Tibial nerve (tissue), 4 donors: ENCODE results near the gene PRDM1. TPM values are rescaled to one million over a fixed set of nuclear protein-coding genes. Genes with fewer than 3 reads are reported as not detected.

Source experiments
- DNase-seq, 2 donors: peaks; one replicate each; pipeline ENCODE4 v3.0.0-alpha.2; 2019; ENCODE audit warnings: low spot score in 2 of 2
- H3K27ac ChIP-seq, 4 donors: fragments of 200-600 bp; sonication (generic) in 3 of 4; one replicate each; pipeline ENCODE4 v1.5.1; 2017 to 2019; ENCODE audit warnings: mild to moderate bottlenecking in 1 of 4
- H3K27me3 ChIP-seq, 2 donors: fragments of 200-600 bp; sonication (generic) in 1 of 2; one replicate each; pipeline versions ENCODE4 v1.5.1 to v1.6.0; 2017 to 2019
- H3K36me3 ChIP-seq, 3 donors: fragments of 200-600 bp; sonication (generic); one replicate each; pipeline ENCODE4 v1.5.1; 2018 to 2019
- H3K4me1 ChIP-seq, 4 donors: fragments of 200-600 bp; sonication (generic) in 3 of 4; one replicate each; pipeline ENCODE4 v1.5.1; 2017 to 2019
- H3K4me3 ChIP-seq, 4 donors: fragments of 200-600 bp; sonication (generic) in 3 of 4; one replicate each; pipeline ENCODE4 v1.5.1; 2017 to 2019; ENCODE audit warnings: mild to moderate bottlenecking in 1 of 4, moderate library complexity in 1 of 4
- H3K9me3 ChIP-seq, 4 donors: fragments of 200-600 bp; sonication (generic) in 3 of 4; one replicate each; pipeline ENCODE4 v1.5.1; 2017 to 2019
- EP300 ChIP-seq, 2 donors: sonication (generic); formaldehyde crosslinking; IDR thresholded peaks; one replicate each; pipeline ENCODE4 v1.6.1; 2017; ENCODE audit warnings: antibody characterized with exemption in 2 of 2, mild to moderate bottlenecking in 1 of 2
- POLR2A ChIP-seq, 2 donors: fragments of 450-650 bp; IDR thresholded peaks; one replicate each; pipeline ENCODE4 v1.6.1; 2017; ENCODE audit warnings: antibody characterized with exemption in 2 of 2, mild to moderate bottlenecking in 2 of 2, moderate library complexity in 2 of 2
- WGBS, 2 donors: methylation state at CpG; one replicate each; pipeline ENCODE4 v1.1.5; 2018; 5-methylcytosine and 5-hydroxymethylcytosine counted together
- total RNA-seq, 4 donors: library from RNA; depleted of rRNA; stranded (reverse); fragments of >200 nt; gene quantifications; one replicate each; pipeline ENCODE4 v1.1.0, GENCODE V29; 2016
- TF ChIP-seq, protein P1 (sequence below), 5 experiments: fragments of 200-600 bp in 3 of 5; fragments of 450-650 bp in 2 of 5; sonication (generic) in 3 of 5; IDR thresholded peaks; one replicate each; pipeline ENCODE4 v1.5.1; 2016 to 2019; ENCODE audit warnings: antibody characterized with exemption in 5 of 5, mild to moderate bottlenecking in 3 of 5, moderate library complexity in 2 of 5

Gene PRDM1
- total RNA-seq, 4 donors from 2014 or later, result 2.1 to 17.3 (median 5.6) TPM

DNA sequence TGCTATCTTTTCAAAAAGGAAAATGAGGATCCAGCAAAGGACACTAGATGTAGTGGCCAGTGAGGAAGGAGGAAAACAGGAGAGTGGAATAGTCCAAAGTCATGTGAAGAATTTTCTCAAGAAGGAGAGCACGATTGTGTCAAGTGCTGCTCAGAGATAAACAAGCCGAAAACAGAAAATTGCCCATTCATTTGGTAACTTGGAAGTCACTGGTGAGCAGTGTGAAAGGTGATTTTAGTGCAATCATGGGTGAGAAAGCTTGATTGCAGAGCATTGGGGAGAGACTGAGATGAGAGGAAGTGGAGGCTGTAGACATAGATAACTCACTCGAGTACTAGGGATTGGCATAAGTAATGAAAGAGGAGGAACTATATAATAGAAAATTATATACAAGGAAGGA, 26.0 kb upstream of the PRDM1 start:
- Histone ChIP-seq H3K27ac (no peak overlapping the region), H3K27me3 (no peaks in the 10 kb centered on the region), H3K9me3 (no peaks in the 10 kb centered on the region), H3K4me3 (no peak overlapping the region), H3K4me1 (peaks cover 0 to 4% (median 0%) of the 10 kb centered on the region in 4 donors), H3K36me3 (no peaks in the 10 kb centered on the region)
- DNase-seq, result no peak
- TF ChIP-seq, protein P1, sequence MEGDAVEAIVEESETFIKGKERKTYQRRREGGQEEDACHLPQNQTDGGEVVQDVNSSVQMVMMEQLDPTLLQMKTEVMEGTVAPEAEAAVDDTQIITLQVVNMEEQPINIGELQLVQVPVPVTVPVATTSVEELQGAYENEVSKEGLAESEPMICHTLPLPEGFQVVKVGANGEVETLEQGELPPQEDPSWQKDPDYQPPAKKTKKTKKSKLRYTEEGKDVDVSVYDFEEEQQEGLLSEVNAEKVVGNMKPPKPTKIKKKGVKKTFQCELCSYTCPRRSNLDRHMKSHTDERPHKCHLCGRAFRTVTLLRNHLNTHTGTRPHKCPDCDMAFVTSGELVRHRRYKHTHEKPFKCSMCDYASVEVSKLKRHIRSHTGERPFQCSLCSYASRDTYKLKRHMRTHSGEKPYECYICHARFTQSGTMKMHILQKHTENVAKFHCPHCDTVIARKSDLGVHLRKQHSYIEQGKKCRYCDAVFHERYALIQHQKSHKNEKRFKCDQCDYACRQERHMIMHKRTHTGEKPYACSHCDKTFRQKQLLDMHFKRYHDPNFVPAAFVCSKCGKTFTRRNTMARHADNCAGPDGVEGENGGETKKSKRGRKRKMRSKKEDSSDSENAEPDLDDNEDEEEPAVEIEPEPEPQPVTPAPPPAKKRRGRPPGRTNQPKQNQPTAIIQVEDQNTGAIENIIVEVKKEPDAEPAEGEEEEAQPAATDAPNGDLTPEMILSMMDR (IDR thresholded peaks at IDR 0.05), result no peak
- TF ChIP-seq POLR2A (IDR thresholded peaks at IDR 0.05), result no peak
- TF ChIP-seq EP300 (IDR thresholded peaks at IDR 0.05), result no peak
- 77 to 82% methylated on average over 3 of the region's 3 CpGs for WGBS, 2 donors

- Histone ChIP-seq H3K4me1 (no peaks in the 10 kb centered on the region), H3K27me3 (no peaks in the 10 kb centered on the region), H3K4me3 (no peak overlapping the region), H3K27ac (no peak overlapping the region), H3K9me3 (no peaks in the 10 kb centered on the region), H3K36me3 (no peaks in the 10 kb centered on the region)
- no peak for DNase-seq
- no peak for TF ChIP-seq POLR2A (IDR thresholded peaks at IDR 0.05)
- TF ChIP-seq, protein P1 (IDR thresholded peaks at IDR 0.05), result no peak
- no peak for TF ChIP-seq EP300 (IDR thresholded peaks at IDR 0.05)
- 96 to 97% methylated on average over 2 of the region's 2 CpGs for WGBS, 2 donors
Observed at GRCh38 chr6:106063448-106063850, 22.7 kb upstream of the PRDM1 start.

DNA sequence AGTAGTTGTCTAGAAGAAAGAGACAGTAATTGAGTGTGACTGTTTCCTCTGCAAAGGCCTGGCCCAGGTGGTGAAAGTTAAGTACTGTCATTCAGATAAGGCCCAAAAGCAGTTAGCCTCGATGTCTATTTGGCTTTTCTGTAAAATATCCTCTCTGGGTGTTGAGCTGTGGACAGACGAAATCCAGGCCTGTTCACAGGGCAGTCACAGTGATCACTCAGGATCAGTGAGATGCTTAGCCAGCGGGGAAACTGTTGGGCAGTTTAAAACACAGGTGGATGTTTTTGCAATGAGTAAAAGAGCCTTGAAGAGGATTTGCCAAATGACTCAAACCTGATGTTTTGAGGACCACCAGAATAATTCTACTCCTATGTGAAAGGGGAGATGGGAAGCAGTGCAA, 22.0 kb upstream of the PRDM1 start:
- H3K9me3 ChIP-seq, result no peaks in the 10 kb centered on the region
- TF ChIP-seq POLR2A (IDR thresholded peaks at IDR 0.05) (no peak), EP300 (IDR thresholded peaks at IDR 0.05) (no peak)
- TF ChIP-seq, protein P1 (IDR thresholded peaks at IDR 0.05), result no peak
- DNase-seq, result no peak
- H3K4me3 ChIP-seq, result no peak overlapping the region
- no peaks in the 10 kb centered on the region for H3K27me3 ChIP-seq
- H3K36me3 ChIP-seq, result no peaks in the 10 kb centered on the region
- H3K27ac ChIP-seq, result no peak overlapping the region
- no peaks in the 10 kb centered on the region for H3K4me1 ChIP-seq
- 74 to 81% methylated on average over 3 of the region's 3 CpGs for WGBS, 2 donors

GRCh38 chr6:106064756-106065155, 21.4 kb upstream of the PRDM1 start:
- Histone ChIP-seq H3K27me3 (no peaks in the 10 kb centered on the region), H3K36me3 (no peaks in the 10 kb centered on the region), H3K4me3 (no peak overlapping the region), H3K4me1 (peaks cover 0 to 5% (median under 1%) of the 10 kb centered on the region in 4 donors), H3K9me3 (no peaks in the 10 kb centered on the region), H3K27ac (no peak overlapping the region)
- WGBS, 2 donors, result 92 to 94% methylated on average over 1 of the region's 1 CpG
- DNase-seq, result no peak
- TF ChIP-seq POLR2A (IDR thresholded peaks at IDR 0.05) (no peak), EP300 (IDR thresholded peaks at IDR 0.05) (no peak)
- TF ChIP-seq, protein P1 (IDR thresholded peaks at IDR 0.05), result no peak

DNA sequence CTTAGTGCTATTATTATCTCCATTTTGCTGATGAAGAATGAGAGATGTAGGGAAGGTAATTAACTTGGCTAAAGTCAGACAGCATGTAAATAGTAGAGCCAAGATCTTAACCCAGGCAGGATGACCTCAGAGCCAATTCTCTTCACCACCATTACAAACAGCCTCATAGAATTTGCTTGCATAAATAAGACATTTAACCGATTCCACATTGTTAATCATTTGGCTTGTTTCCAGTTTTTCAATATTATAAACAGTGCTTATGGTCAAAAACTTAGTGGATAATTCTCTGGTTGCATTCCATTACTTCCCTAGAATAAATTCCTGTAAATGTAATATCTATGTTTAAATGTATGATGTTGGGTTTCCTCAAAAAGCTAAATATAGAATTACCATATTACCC, 19.1 kb upstream of the PRDM1 start:
- WGBS, 2 donors, result 13 to 33% methylated on average over 1 of the region's 1 CpG
- no peak overlapping the region for H3K27ac ChIP-seq
- H3K9me3 ChIP-seq, result no peaks in the 10 kb centered on the region
- TF ChIP-seq, protein P1 (IDR thresholded peaks at IDR 0.05), result no peak
- TF ChIP-seq POLR2A (IDR thresholded peaks at IDR 0.05) (no peak), EP300 (IDR thresholded peaks at IDR 0.05) (no peak)
- DNase-seq, result no peak
- H3K4me1 ChIP-seq, result peaks cover 0 to 8% (median 2%) of the 10 kb centered on the region in 4 donors
- no peak overlapping the region for H3K4me3 ChIP-seq
- H3K36me3 ChIP-seq, result no peaks in the 10 kb centered on the region
- H3K27me3 ChIP-seq, result peaks cover 0 to 3% of the 10 kb centered on the region in 2 donors
